IPS-18c (cell line): ENCODE results near the gene ZBTB9.

ENCODE experiments used
- H3K4me3 ChIP-seq: 2 replicates; pipeline ENCODE4 v1.7.0; 2013; ENCODE audit warnings: low read depth, mild to moderate bottlenecking, low read length, moderate library complexity; ENCODE audit not compliant: insufficient read depth
- H3K9me3 ChIP-seq: one replicate; pipeline ENCODE4 v1.6.1; 2013; ENCODE audit warnings: mild to moderate bottlenecking, low read length, moderate library complexity; ENCODE audit not compliant: control insufficient read depth, insufficient read depth

ZBTB9 gene, protein sequence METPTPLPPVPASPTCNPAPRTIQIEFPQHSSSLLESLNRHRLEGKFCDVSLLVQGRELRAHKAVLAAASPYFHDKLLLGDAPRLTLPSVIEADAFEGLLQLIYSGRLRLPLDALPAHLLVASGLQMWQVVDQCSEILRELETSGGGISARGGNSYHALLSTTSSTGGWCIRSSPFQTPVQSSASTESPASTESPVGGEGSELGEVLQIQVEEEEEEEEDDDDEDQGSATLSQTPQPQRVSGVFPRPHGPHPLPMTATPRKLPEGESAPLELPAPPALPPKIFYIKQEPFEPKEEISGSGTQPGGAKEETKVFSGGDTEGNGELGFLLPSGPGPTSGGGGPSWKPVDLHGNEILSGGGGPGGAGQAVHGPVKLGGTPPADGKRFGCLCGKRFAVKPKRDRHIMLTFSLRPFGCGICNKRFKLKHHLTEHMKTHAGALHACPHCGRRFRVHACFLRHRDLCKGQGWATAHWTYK

GRCh38 chr6:33454009-33454946 lies at the start of gene ZBTB9:
Gene ZBTB9 (plus strand): TSS chr6:33454576. CDS start chr6:33455101, 525 bp downstream.
- H3K4me3 ChIP-seq: peak within 1 kb of the TSS; percentile 94
- H3K9me3 ChIP-seq: no peaks in the 10 kb centered on the region

- no peak overlapping the region for H3K4me3 ChIP-seq
Observed at GRCh38 chr6:33404884-33405283, 49.5 kb upstream of the ZBTB9 start.

DNA sequence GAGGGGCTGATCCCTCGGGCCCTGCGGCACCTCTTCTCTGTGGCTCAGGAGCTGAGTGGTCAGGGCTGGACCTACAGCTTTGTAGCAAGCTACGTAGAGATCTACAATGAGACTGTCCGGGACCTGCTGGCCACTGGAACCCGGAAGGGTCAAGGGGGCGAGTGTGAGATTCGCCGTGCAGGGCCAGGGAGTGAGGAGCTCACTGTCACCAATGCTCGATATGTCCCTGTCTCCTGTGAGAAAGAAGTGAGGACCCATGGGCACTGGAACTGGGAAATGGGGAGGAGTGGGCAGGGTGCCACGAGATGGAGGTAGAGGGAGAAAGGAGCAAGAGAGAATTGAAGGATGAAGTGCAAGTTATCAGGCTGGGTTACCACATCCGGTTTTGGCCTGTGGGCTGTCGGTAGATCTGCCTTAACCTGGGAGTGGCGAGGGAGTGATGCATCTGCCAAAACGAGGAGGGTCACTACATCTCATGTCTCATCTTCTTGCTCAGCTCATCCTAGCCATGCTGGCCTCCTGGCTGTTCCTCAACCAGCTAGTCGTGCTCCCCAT lies 48.9 kb upstream of the ZBTB9 start:
- H3K4me3 ChIP-seq: no peak overlapping the region
- no peaks in the 10 kb centered on the region for H3K9me3 ChIP-seq

More at GRCh38 chr6:33404884-33405283, 49.5 kb upstream of the ZBTB9 start:
- no peaks in the 10 kb centered on the region for H3K9me3 ChIP-seq

DNA sequence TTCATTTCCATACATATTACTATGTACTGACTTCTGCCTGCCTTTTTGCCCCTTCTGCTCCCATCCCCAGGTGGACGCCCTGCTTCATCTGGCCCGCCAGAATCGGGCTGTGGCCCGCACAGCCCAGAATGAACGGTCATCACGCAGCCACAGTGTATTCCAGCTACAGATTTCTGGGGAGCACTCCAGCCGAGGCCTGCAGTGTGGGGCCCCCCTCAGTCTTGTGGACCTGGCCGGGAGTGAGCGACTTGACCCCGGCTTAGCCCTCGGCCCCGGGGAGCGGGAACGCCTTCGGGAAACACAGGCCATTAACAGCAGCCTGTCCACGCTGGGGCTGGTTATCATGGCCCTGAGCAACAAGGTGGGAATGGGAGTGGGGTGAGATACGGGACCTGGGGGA lies 48.2 kb upstream of the ZBTB9 start:
- H3K4me3 ChIP-seq: no peak overlapping the region
- H3K9me3 ChIP-seq: no peaks in the 10 kb centered on the region

DNA sequence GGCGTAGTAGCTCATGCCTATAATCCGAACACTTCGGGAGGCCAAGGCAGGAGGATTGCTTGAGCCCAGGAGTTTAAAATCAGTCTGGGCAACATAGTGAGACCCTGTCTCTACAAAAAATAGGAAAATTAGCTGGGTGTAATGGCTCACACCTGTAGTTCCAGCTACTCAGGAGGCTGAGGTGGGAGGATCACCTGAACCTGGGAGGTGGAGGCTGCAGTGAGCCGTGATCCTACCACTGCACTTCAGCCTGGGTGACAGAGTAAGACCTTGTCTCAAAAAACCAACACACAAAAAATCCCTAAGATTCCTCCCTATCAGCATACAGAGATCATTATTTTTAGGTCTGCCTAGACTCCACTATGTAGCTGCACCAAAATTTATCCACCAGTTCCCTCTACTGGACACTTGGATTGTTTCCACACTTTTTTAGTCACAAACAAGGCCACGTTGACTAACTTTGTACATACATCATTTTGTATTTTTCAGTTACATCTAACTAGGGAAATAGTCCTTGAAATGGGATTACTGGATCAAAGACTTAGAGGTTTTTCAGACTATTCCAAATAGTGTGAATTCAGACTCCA lies 47.2 kb upstream of the ZBTB9 start:
- Histone ChIP-seq H3K9me3 (no peaks in the 10 kb centered on the region), H3K4me3 (no peak overlapping the region)

DNA sequence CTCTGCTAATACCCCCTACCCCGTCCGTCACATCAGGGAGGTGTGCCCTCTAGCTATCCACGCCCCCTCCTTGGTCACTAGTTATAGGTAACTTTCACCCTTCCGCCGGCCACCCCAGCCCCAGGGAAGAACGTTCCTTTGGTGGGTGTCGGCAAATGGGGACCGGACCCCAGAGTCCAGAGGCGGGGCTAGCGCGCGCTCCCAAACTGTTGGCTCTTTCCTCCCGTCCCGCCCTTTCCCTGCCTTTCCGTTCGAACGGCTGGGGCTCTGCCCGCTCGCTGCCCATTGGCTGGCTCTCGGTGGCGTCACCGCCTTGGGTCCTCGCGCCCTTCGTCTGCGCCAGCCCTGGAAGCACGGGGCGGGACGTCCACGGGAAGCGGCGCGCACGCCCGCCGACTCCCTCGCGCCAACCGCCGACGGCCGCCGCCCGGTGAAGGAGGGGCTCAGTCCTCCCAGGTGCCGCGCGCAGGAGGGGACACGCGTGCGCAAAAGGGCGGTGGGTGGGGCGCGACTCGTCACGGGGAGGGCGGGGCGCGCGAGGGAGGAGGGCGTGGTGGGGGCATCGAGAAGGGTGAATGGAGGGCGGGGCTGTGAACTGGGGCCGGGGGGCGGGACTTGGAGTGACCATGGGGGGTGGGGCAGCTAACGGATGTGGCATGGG lies 44.2 kb upstream of the ZBTB9 start:
- H3K4me3 ChIP-seq: peak overlapping the region; percentile 30; the same call in 1 of the 2 replicates
- no peaks in the 10 kb centered on the region for H3K9me3 ChIP-seq

GRCh38 chr6:33410711-33411631 lies 43.4 kb upstream of the ZBTB9 start, which contains the start of gene PHF1:
Gene PHF1 (plus strand): TSS chr6:33411014. CDS start chr6:33412264, 1,250 bp downstream.
- Histone ChIP-seq H3K4me3 (peak within 1 kb of the TSS; percentile 56), H3K9me3 (no peaks in the 10 kb centered on the region)

GRCh38 chr6:33411632-33412005 lies 42.8 kb upstream of the ZBTB9 start:
- Histone ChIP-seq H3K4me3 (peak overlapping the region; percentile 56), H3K9me3 (no peaks in the 10 kb centered on the region)

- no peak overlapping the region for H3K4me3 ChIP-seq
- no peaks in the 10 kb centered on the region for H3K9me3 ChIP-seq
Observed at GRCh38 chr6:33412140-33413009, 42.0 kb upstream of the ZBTB9 start.

DNA sequence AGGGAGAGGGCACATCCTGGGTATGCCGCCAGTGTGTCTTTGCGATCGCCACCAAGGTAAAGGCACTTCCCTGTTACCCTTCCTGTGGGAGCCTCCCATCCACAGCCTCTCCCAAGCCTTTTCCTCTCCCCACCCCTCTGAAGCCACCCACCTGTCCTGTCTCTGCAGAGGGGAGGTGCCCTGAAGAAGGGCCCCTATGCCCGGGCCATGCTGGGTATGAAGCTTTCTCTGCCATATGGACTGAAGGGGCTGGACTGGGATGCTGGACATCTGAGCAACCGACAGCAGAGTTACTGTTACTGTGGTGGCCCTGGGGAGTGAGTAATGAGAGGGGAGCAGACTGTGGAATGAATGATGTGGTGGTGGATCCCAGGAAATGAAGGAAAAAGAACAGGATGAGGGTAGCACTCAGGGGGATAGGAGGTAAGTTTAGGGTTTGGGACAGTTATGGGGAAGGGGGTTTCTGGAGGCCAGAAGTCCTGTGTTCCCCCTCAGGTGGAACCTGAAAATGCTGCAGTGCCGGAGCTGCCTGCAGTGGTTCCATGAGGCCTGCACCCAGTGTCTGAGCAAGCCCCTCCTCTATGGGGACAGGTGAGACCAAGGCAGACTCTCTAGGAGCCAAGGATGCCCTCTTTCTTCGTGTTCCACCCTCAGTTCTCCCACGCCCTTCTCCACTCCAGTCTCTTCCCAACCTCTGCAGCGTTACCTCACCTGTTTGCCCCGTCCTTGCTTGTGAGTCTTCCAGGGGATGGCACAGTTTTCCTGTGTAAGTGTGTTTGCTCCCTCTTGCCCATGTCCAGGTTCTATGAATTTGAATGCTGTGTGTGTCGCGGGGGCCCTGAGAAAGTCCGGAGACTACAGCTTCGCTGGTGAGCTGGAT lies 40.9 kb upstream of the ZBTB9 start:
- Histone ChIP-seq H3K4me3 (no peak overlapping the region), H3K9me3 (no peaks in the 10 kb centered on the region)

DNA sequence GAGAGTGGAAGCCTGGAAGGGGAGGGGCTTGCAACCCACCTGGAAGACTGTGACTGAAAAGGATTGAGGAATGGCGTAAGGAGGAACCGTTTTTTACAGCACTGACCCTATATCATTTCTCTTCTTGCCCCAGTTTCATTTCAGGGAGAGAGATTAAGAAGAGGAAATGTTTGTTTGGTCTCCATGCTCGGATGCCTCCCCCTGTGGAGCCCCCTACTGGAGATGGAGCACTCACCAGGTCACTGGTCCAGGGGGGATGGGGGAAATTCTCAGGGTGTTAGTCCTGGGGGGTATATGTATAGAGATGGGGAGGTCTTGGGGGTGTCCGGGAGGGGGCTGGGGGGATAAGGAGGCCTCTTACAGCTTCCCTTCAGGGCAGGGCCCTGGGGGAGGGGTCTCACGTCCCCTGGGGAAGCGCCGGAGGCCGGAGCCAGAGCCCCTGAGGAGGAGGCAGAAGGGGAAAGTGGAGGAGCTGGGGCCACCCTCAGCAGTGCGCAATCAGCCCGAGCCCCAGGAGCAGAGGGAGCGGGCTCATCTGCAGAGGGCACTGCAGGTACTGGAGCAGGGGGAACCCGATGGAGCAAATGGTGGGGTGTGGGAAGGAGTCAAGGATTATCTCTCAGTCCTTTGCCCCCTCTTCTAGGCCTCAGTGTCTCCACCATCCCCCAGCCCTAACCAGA lies 39.6 kb upstream of the ZBTB9 start:
- H3K9me3 ChIP-seq: no peaks in the 10 kb centered on the region
- H3K4me3 ChIP-seq: no peak overlapping the region

- peak overlapping the region; percentile 20; the same call in 1 of the 2 replicates for H3K4me3 ChIP-seq
Observed at GRCh38 chr6:33415831-33416230, 38.5 kb upstream of the ZBTB9 start.

GRCh38 chr6:33416386-33417127 lies 37.8 kb upstream of the ZBTB9 start:
- H3K9me3 ChIP-seq: no peaks in the 10 kb centered on the region
- H3K4me3 ChIP-seq: peak overlapping the region; percentile 91

More at GRCh38 chr6:33415831-33416230, 38.5 kb upstream of the ZBTB9 start:
- H3K9me3 ChIP-seq: no peaks in the 10 kb centered on the region
